Measurements from ENCODE around the gene SIGLEC8. TPM values are rescaled to one million over a fixed set of nuclear protein-coding genes. Genes with fewer than 3 reads are reported as not detected.
"Not testable (repeated sequence)": the region's sequence is repeated elsewhere in the genome, so short reads cannot be mapped to it uniquely, and the experiment has no call there.

Gene SIGLEC8
- total RNA-seq, 2 donors from 2014 or later: 0.28 to 0.41 TPM

GRCh38 chr19:51469162-51469561 lies 10.9 kb upstream of the SIGLEC8 start:
- DNase-seq (ENCODE audit: low spot score): no peak
- H3K4me3 ChIP-seq: no peak overlapping the region
- H3K4me1 ChIP-seq (ENCODE audit: control insufficient read depth in 1 of 2, low read depth in 2 of 2): no peaks in the 10 kb centered on the region
- H3K9me3 ChIP-seq: no peaks in the 10 kb centered on the region
- TF ChIP-seq CTCF (IDR thresholded peaks at IDR 0.05): no peak
- H3K36me3 ChIP-seq: no peaks in the 10 kb centered on the region
- no peak for ATAC-seq (ENCODE audit: insufficient number of reproducible peaks, low FRiP score, low read depth)
- no peaks in the 10 kb centered on the region for H3K27me3 ChIP-seq (replicated peaks; ENCODE audit: insufficient read depth)
- H3K27ac ChIP-seq: no peak overlapping the region

GRCh38 chr19:51468545-51468920 lies 10.3 kb upstream of the SIGLEC8 start:
- no peaks in the 10 kb centered on the region for H3K4me1 ChIP-seq (ENCODE audit: control insufficient read depth in 1 of 2, low read depth in 2 of 2)
- H3K9me3 ChIP-seq: no peaks in the 10 kb centered on the region
- TF ChIP-seq CTCF (IDR thresholded peaks at IDR 0.05): no peak
- no peak overlapping the region for H3K27ac ChIP-seq
- no peaks in the 10 kb centered on the region for H3K36me3 ChIP-seq
- ATAC-seq (ENCODE audit: insufficient number of reproducible peaks, low FRiP score, low read depth) (no peak), DNase-seq (ENCODE audit: low spot score) (no peak)
- H3K4me3 ChIP-seq: no peak overlapping the region
- no peaks in the 10 kb centered on the region for H3K27me3 ChIP-seq (replicated peaks; ENCODE audit: insufficient read depth)

GRCh38 chr19:51467864-51468544 lies 9.8 kb upstream of the SIGLEC8 start:
- Histone ChIP-seq H3K36me3 (no peaks in the 10 kb centered on the region), H3K9me3 (no peaks in the 10 kb centered on the region), H3K27ac (no peak overlapping the region), H3K4me1 (ENCODE audit: control insufficient read depth in 1 of 2, low read depth in 2 of 2) (no peaks in the 10 kb centered on the region), H3K27me3 (replicated peaks; ENCODE audit: insufficient read depth) (no peaks in the 10 kb centered on the region), H3K4me3 (no peak overlapping the region)
- DNase-seq (ENCODE audit: low spot score) (no peak), ATAC-seq (ENCODE audit: insufficient number of reproducible peaks, low FRiP score, low read depth) (no peak)
- TF ChIP-seq CTCF (IDR thresholded peaks at IDR 0.05): no peak

GRCh38 chr19:51466723-51467122 lies 8.5 kb upstream of the SIGLEC8 start:
- no peaks in the 10 kb centered on the region for H3K27me3 ChIP-seq (replicated peaks; ENCODE audit: insufficient read depth)
- no peak overlapping the region for H3K27ac ChIP-seq
- H3K9me3 ChIP-seq: no peaks in the 10 kb centered on the region
- no peaks in the 10 kb centered on the region for H3K36me3 ChIP-seq
- H3K4me1 ChIP-seq (ENCODE audit: control insufficient read depth in 1 of 2, low read depth in 2 of 2): no peaks in the 10 kb centered on the region
- no peak for TF ChIP-seq CTCF (IDR thresholded peaks at IDR 0.05)
- DNase-seq (ENCODE audit: low spot score): no peak
- no peak overlapping the region for H3K4me3 ChIP-seq
- ATAC-seq (ENCODE audit: insufficient number of reproducible peaks, low FRiP score, low read depth): no peak

- not testable (repeated sequence) for H3K4me3 ChIP-seq; DNase-seq (ENCODE audit: low spot score); H3K9me3 ChIP-seq; ATAC-seq (ENCODE audit: insufficient number of reproducible peaks, low FRiP score, low read depth); H3K36me3 ChIP-seq; H3K4me1 ChIP-seq (ENCODE audit: control insufficient read depth in 1 of 2, low read depth in 2 of 2); H3K27ac ChIP-seq; H3K27me3 ChIP-seq (replicated peaks; ENCODE audit: insufficient read depth)
Observed at GRCh38 chr19:51463976-51464581, 5.8 kb upstream of the SIGLEC8 start.
